Neural cell (in vitro differentiated cells): ENCODE measurements around the gene FBXO45. TPM values are rescaled to one million over a fixed set of nuclear protein-coding genes. Genes with fewer than 3 reads are reported as not detected.
"Not testable (repeated sequence)": the region's sequence is repeated elsewhere in the genome, so short reads cannot be mapped to it uniquely, and the experiment has no call there.

Source experiments
- H2AFZ ChIP-seq: fragments of 200-600, 300-800 bp; sonication (generic), shearing (Covaris generic); 2 replicates; pipeline ENCODE4 v1.6.0; 2014; ENCODE audit warnings: low read depth, mild to moderate bottlenecking, antibody characterized with exemption, low read length, moderate library complexity
- H3F3A ChIP-seq: fragments of 200-600 bp; shearing (Covaris generic); 2 replicates; pipeline ENCODE4 v1.6.1; 2016; ENCODE audit warnings: mild to moderate bottlenecking, moderate library complexity, mixed read lengths, antibody characterized with exemption, low read length; ENCODE audit not compliant: insufficient read depth, poor library complexity, severe bottlenecking
- H3K27ac ChIP-seq: fragments of 200-600, 300-800 bp; sonication (generic), shearing (Covaris generic); 2 replicates; pipeline ENCODE4 v1.5.1; 2014; ENCODE audit warnings: mild to moderate bottlenecking, low read length, moderate library complexity
- H3K27me3 ChIP-seq: fragments of 300-800, 200-600 bp; sonication (generic), shearing (Covaris generic); 2 replicates; pipeline ENCODE4 v1.6.0; 2014; ENCODE audit warnings: mild to moderate bottlenecking, low read depth, low read length, moderate library complexity; ENCODE audit not compliant: insufficient read depth
- H3K36me3 ChIP-seq: fragments of 300-800, 200-600 bp; sonication (generic), shearing (Covaris generic); 2 replicates; pipeline ENCODE4 v1.5.1; 2014; ENCODE audit warnings: mild to moderate bottlenecking, antibody characterized with exemption, low read length, moderate library complexity; ENCODE audit not compliant: insufficient read depth
- H3K4me2 ChIP-seq: fragments of 300-800, 200-600 bp; sonication (generic), shearing (Covaris generic); 2 replicates; pipeline ENCODE4 v1.6.0; 2014; ENCODE audit warnings: mild to moderate bottlenecking, low read length
- H3K4me3 ChIP-seq: fragments of 300-800, 200-600 bp; sonication (generic), shearing (Covaris generic); 2 replicates; pipeline ENCODE4 v1.5.1; 2014; ENCODE audit warnings: mild to moderate bottlenecking, low read length, moderate library complexity
- H3K79me2 ChIP-seq: fragments of 200-600 bp; shearing (Covaris generic); replicated peaks from 2 replicates; pipeline ENCODE4 v1.6.0; 2014; ENCODE audit warnings: mild to moderate bottlenecking, low read length, moderate library complexity; ENCODE audit not compliant: insufficient read depth
- H3K9ac ChIP-seq: fragments of 300-800, 200-600 bp; sonication (generic), shearing (Covaris generic); 2 replicates; pipeline ENCODE4 v1.6.1; 2016; ENCODE audit warnings: mild to moderate bottlenecking, low read length, mixed read lengths
- H3K9me2 ChIP-seq: fragments of 200-600 bp; shearing (Covaris generic); 2 replicates; pipeline ENCODE4 v1.6.1; 2016; ENCODE audit warnings: mild to moderate bottlenecking, low read length, mixed read lengths; ENCODE audit not compliant: insufficient read depth
- H3K9me3 ChIP-seq: fragments of 200-600, 300-800 bp; sonication (generic), shearing (Covaris generic); 2 replicates; pipeline ENCODE4 v1.6.1; 2016; ENCODE audit warnings: mild to moderate bottlenecking, mixed run types, low read length, moderate library complexity, mixed read lengths
- H4K20me1 ChIP-seq: fragments of 200-600 bp; shearing (Covaris generic); 2 replicates; pipeline ENCODE4 v1.6.1; 2016; ENCODE audit warnings: mild to moderate bottlenecking, mixed run types; ENCODE audit not compliant: insufficient read depth
- CTCF ChIP-seq: fragments of 450-650 bp; IDR thresholded peaks from 2 replicates; pipeline ENCODE4 v1.5.1; 2014; ENCODE audit warnings: antibody characterized with exemption, mild to moderate bottlenecking, moderate library complexity; ENCODE audit not compliant: poor library complexity, severe bottlenecking
- EP300 ChIP-seq: fragments of 450-650 bp; conservative IDR thresholded peaks from 2 replicates; pipeline ENCODE4 v1.6.1; 2014; ENCODE audit warnings: antibody characterized with exemption, mild to moderate bottlenecking, moderate library complexity; ENCODE audit not compliant: poor library complexity, severe bottlenecking
- EZH2 ChIP-seq: fragments of 200-600, 300-800 bp; shearing (Covaris generic), sonication (generic); IDR thresholded peaks from 2 replicates; pipeline ENCODE4 v1.6.1; 2014; ENCODE audit warnings: antibody characterized with exemption, low read length, borderline replicate concordance, mild to moderate bottlenecking; ENCODE audit not compliant: insufficient read depth, poor library complexity, severe bottlenecking
- MXI1 ChIP-seq: fragments of 450-650 bp; conservative IDR thresholded peaks from 2 replicates; pipeline ENCODE4 v1.6.1; 2014; ENCODE audit warnings: antibody characterized with exemption, mild to moderate bottlenecking; ENCODE audit not compliant: poor library complexity, severe bottlenecking
- POLR2AphosphoS5 ChIP-seq: IDR thresholded peaks from 2 replicates; pipeline ENCODE4 v1.6.1; 2012
- RAD21 ChIP-seq: fragments of 450-650 bp; conservative IDR thresholded peaks from 2 replicates; pipeline ENCODE4 v1.6.1; 2014; ENCODE audit warnings: antibody characterized with exemption, mild to moderate bottlenecking, moderate library complexity
- SMC3 ChIP-seq: fragments of 450-650 bp; conservative IDR thresholded peaks from 2 replicates; pipeline ENCODE4 v1.6.1; 2014; ENCODE audit warnings: antibody characterized with exemption, mild to moderate bottlenecking, moderate library complexity; ENCODE audit not compliant: poor library complexity
- TAF1 ChIP-seq: IDR thresholded peaks from 2 replicates; pipeline ENCODE4 v1.6.1; 2012; ENCODE audit warnings: low read depth
- polyA plus RNA-seq: library from polyadenylated mRNA; depleted of rRNA; stranded (reverse); fragments of >200 nt; gene quantifications from 2 replicates; pipeline ENCODE4 v1.2.3, GENCODE V29; 2014
- TF ChIP-seq, protein P1 (sequence below): IDR thresholded peaks from 2 replicates; pipeline ENCODE4 v1.6.1; 2012; ENCODE audit warnings: borderline replicate concordance

FBXO45 gene
- polyA plus RNA-seq, 1 donor from 2014 or later: 35.3 TPM

- no peak for TF ChIP-seq CTCF
- TF ChIP-seq RAD21: no peak
- TF ChIP-seq POLR2AphosphoS5: no peak
- no peak for TF ChIP-seq EP300
- no peak for TF ChIP-seq EZH2
- no peak for TF ChIP-seq MXI1
- TF ChIP-seq TAF1: no peak
- TF ChIP-seq, protein P1, sequence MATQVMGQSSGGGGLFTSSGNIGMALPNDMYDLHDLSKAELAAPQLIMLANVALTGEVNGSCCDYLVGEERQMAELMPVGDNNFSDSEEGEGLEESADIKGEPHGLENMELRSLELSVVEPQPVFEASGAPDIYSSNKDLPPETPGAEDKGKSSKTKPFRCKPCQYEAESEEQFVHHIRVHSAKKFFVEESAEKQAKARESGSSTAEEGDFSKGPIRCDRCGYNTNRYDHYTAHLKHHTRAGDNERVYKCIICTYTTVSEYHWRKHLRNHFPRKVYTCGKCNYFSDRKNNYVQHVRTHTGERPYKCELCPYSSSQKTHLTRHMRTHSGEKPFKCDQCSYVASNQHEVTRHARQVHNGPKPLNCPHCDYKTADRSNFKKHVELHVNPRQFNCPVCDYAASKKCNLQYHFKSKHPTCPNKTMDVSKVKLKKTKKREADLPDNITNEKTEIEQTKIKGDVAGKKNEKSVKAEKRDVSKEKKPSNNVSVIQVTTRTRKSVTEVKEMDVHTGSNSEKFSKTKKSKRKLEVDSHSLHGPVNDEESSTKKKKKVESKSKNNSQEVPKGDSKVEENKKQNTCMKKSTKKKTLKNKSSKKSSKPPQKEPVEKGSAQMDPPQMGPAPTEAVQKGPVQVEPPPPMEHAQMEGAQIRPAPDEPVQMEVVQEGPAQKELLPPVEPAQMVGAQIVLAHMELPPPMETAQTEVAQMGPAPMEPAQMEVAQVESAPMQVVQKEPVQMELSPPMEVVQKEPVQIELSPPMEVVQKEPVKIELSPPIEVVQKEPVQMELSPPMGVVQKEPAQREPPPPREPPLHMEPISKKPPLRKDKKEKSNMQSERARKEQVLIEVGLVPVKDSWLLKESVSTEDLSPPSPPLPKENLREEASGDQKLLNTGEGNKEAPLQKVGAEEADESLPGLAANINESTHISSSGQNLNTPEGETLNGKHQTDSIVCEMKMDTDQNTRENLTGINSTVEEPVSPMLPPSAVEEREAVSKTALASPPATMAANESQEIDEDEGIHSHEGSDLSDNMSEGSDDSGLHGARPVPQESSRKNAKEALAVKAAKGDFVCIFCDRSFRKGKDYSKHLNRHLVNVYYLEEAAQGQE: no peak
- TF ChIP-seq SMC3: no peak
Measured at GRCh38 chr3:196634829-196635228, 66.4 kb downstream of the FBXO45 start.

GRCh38 chr3:196636369-196637349 lies 68.2 kb downstream of the FBXO45 start:
- Histone ChIP-seq H3K79me2 (no peaks in the 10 kb centered on the region), H2AFZ (no peak overlapping the region), H3K9ac (no peak overlapping the region), H3K4me3 (no peak overlapping the region), H3K27me3 (no peaks in the 10 kb centered on the region), H3K27ac (no peak overlapping the region), H3K9me3 (no peaks in the 10 kb centered on the region), H4K20me1 (no peaks in the 10 kb centered on the region), H3K4me2 (no peak overlapping the region), H3K9me2 (no peaks in the 10 kb centered on the region), H3F3A (no peaks in the 10 kb centered on the region), H3K36me3 (no peaks in the 10 kb centered on the region)
- TF ChIP-seq POLR2AphosphoS5 (no peak), EP300 (no peak), RAD21 (no peak), CTCF (no peak), SMC3 (no peak), TAF1 (no peak), EZH2 (no peak), MXI1 (no peak)
- TF ChIP-seq, protein P1: no peak

More at GRCh38 chr3:196634829-196635228, 66.4 kb downstream of the FBXO45 start:
- Histone ChIP-seq H3K27ac (no peak overlapping the region), H3K9me2 (no peaks in the 10 kb centered on the region), H3K9me3 (no peaks in the 10 kb centered on the region), H4K20me1 (no peaks in the 10 kb centered on the region), H2AFZ (no peak overlapping the region), H3K27me3 (no peaks in the 10 kb centered on the region), H3F3A (no peaks in the 10 kb centered on the region), H3K79me2 (no peaks in the 10 kb centered on the region), H3K36me3 (no peaks in the 10 kb centered on the region), H3K4me3 (no peak overlapping the region), H3K9ac (no peak overlapping the region), H3K4me2 (no peak overlapping the region)

- not testable (repeated sequence) for H3K27me3 ChIP-seq, H3K9me3 ChIP-seq, H4K20me1 ChIP-seq, H3K36me3 ChIP-seq, H3F3A ChIP-seq, H3K27ac ChIP-seq, H3K9me2 ChIP-seq, H3K9ac ChIP-seq, H3K79me2 ChIP-seq, H3K4me2 ChIP-seq, H3K4me3 ChIP-seq, H2AFZ ChIP-seq
Measured at GRCh38 chr3:196637941-196638340, 69.5 kb downstream of the FBXO45 start.
